HepG2 (cell line): Measurements from ENCODE around the gene ZBTB20. TPM values are rescaled to one million over a fixed set of nuclear protein-coding genes. Genes with fewer than 3 reads are reported as not detected.

ENCODE experiments used
- ATAC-seq: fragments of 200-7000 bp; cut with Tn5 transposase; 3 replicates; pipeline ENCODE4 v1.9.1; 2020; ENCODE audit warnings: mild to moderate bottlenecking, moderate library complexity
- BruUV-seq: library from RNA; stranded (reverse); fragments of 400-500 nt; replicated peaks from 2 replicates; lab custom pipeline; 2021; lab: Mats Ljungman, UMichigan
- CTCF ChIA-PET: fragments of 300-600 bp; formaldehyde crosslinking; extraction: SDS; loops from one replicate; lab custom pipeline; 2021; ENCODE audit warnings: low total read pairs, inconsistent platforms, low intra/inter-chr PET ratio; lab: Yijun Ruan, JAX
- POLR2A ChIA-PET: fragments of 350-600 bp; sonication (Branson Sonifier 250); formaldehyde crosslinking; loops from one replicate; lab custom pipeline; 2020; ENCODE audit warnings: antibody characterized with exemption, inconsistent platforms; lab: Yijun Ruan, JAX
- DNase-seq: peaks from one replicate; pipeline ENCODE4 v3.0.0-alpha.2; 2015; ENCODE audit warnings: low spot score
- FAIRE-seq: peaks from 3 replicates; lab custom pipeline; 2011; peaks lifted over from hg19 to GRCh38; lab: Jason Lieb, UNC
- H2AFZ ChIP-seq: one replicate; pipeline ENCODE4 v1.6.1; 2011; ENCODE audit warnings: low read length, inconsistent platforms
- H3K27ac ChIP-seq: fragments of 300-600 bp; 3 replicates; pipeline ENCODE4 v1.8.0; 2011; ENCODE audit warnings: mixed run types, mild to moderate bottlenecking, mixed read lengths, low read length, inconsistent platforms; ENCODE audit not compliant: insufficient read depth; ENCODE audit errors: extremely low read length
- H3K27me3 ChIP-seq, 2 experiments: fragments of 200-600 bp in 1 of 2; 2 replicates in 1 of 2; 3 replicates in 1 of 2; pipeline versions ENCODE4 v1.6.0 to v1.8.0; 2011; ENCODE audit warnings: low read length in 2 of 2, mild to moderate bottlenecking in 2 of 2, moderate library complexity in 2 of 2, inconsistent platforms in 1 of 2; ENCODE audit not compliant: insufficient read depth in 2 of 2, control insufficient read depth in 1 of 2
- H3K36me3 ChIP-seq, 2 experiments: fragments of 200-600 bp in 1 of 2; replicated peaks in 1 of 2; 2 replicates in 1 of 2; 3 replicates in 1 of 2; pipeline versions ENCODE4 v1.5.1 to v1.8.0; 2011; ENCODE audit warnings: low read length in 2 of 2, inconsistent platforms in 1 of 2; ENCODE audit not compliant: insufficient read depth in 2 of 2, control insufficient read depth in 1 of 2
- H3K4me1 ChIP-seq: 2 replicates; pipeline ENCODE4 v1.5.1; 2012; ENCODE audit warnings: low read length, inconsistent platforms; ENCODE audit not compliant: insufficient read depth
- H3K4me2 ChIP-seq: 2 replicates; pipeline ENCODE4 v1.6.0; 2011; ENCODE audit warnings: low read depth, low read length, inconsistent platforms
- H3K4me3 ChIP-seq, 3 experiments: fragments of 200-600 bp in 1 of 3; sonication (generic), shearing (Covaris generic) in 1 of 3; replicated peaks in 1 of 3; 2 replicates each; pipeline ENCODE4 v1.5.1; 2011 to 2016; ENCODE audit warnings: low read length in 3 of 3, inconsistent platforms in 2 of 3, low read depth in 2 of 3, mild to moderate bottlenecking in 2 of 3, control low read depth in 1 of 3, mixed read lengths in 1 of 3; ENCODE audit not compliant: insufficient read depth in 1 of 3
- H3K79me2 ChIP-seq: one replicate; pipeline ENCODE4 v1.6.1; 2011; ENCODE audit warnings: low read length, inconsistent platforms; ENCODE audit not compliant: insufficient read depth
- H3K9ac ChIP-seq: 2 replicates; pipeline ENCODE4 v1.6.0; 2011; ENCODE audit warnings: mild to moderate bottlenecking, low read depth, low read length, inconsistent platforms; ENCODE audit not compliant: insufficient read depth
- H3K9me3 ChIP-seq: 2 replicates; pipeline ENCODE4 v1.5.1; 2012; ENCODE audit warnings: mild to moderate bottlenecking, low read length
- H4K20me1 ChIP-seq: 2 replicates; pipeline ENCODE4 v1.6.0; 2011; ENCODE audit warnings: inconsistent platforms, mild to moderate bottlenecking, low read length, moderate library complexity; ENCODE audit not compliant: insufficient read depth
- E2F5 ChIP-seq: sonication (generic); formaldehyde crosslinking; conservative IDR thresholded peaks from 2 replicates; pipeline ENCODE4 v1.4.0; 2020; ENCODE audit warnings: missing genetic modification reagents
- ESRRA ChIP-seq: sonication (generic); formaldehyde crosslinking; IDR thresholded peaks from 2 replicates; pipeline ENCODE4 v1.5.1; 2020; ENCODE audit warnings: mild to moderate bottlenecking, low read depth, missing genetic modification reagents
- FOXA3 ChIP-seq: IDR thresholded peaks from 2 replicates; pipeline ENCODE4 v1.6.1; 2016; ENCODE audit warnings: missing genetic modification reagents, missing compliant biosample characterization
- JUN ChIP-seq: sonication (generic); formaldehyde crosslinking; IDR thresholded peaks from 2 replicates; pipeline ENCODE4 v1.4.0; 2020; ENCODE audit warnings: mild to moderate bottlenecking, missing genetic modification reagents
- MYC ChIP-seq: sonication (generic); formaldehyde crosslinking; IDR thresholded peaks from 2 replicates; pipeline ENCODE4 v1.9.0; 2021; ENCODE audit warnings: missing genetic modification reagents, borderline replicate concordance
- NFIC ChIP-seq: IDR thresholded peaks from 2 replicates; pipeline ENCODE4 v1.6.1; 2012; ENCODE audit warnings: mild to moderate bottlenecking, low read length, inconsistent platforms
- RCOR2 ChIP-seq: IDR thresholded peaks from 2 replicates; pipeline ENCODE4 v1.6.1; 2016; ENCODE audit warnings: missing biosample characterization, missing genetic modification reagents
- SATB2 ChIP-seq: sonication (generic); formaldehyde crosslinking; IDR thresholded peaks from 2 replicates; pipeline ENCODE4 v1.5.0; 2020; ENCODE audit warnings: missing genetic modification reagents
- STAT6 ChIP-seq: sonication (generic); formaldehyde crosslinking; IDR thresholded peaks from 2 replicates; pipeline ENCODE4 v1.4.0; 2020; ENCODE audit warnings: missing genetic modification reagents, mild to moderate bottlenecking, borderline replicate concordance
- ZBTB1 ChIP-seq: sonication (generic); formaldehyde crosslinking; IDR thresholded peaks from 2 replicates; pipeline ENCODE4 v1.4.0; 2020; ENCODE audit warnings: missing genetic modification reagents, borderline replicate concordance
- ZNF205 ChIP-seq: IDR thresholded peaks from 2 replicates; pipeline ENCODE4 v1.6.1; 2018; ENCODE audit warnings: missing biosample characterization, missing genetic modification reagents
- WGBS: methylation state at CpG from one replicate; pipeline ENCODE4 v1.1.6; 2017; ENCODE audit warnings: low lambda C conversion rate; 5-methylcytosine and 5-hydroxymethylcytosine counted together
- in situ Hi-C: cut with HindIII; loops from 2 replicates; pipeline ENCODE4 v1.10.0; 2017; ENCODE audit warnings: low pct_unique_long_range_greater_than_20kb; ENCODE audit not compliant: extremely low pct_ligation_motif_present
- intact Hi-C: fragments of 100-400 bp; cut with micrococcal nuclease; formaldehyde crosslinking; loops from one replicate; pipeline ENCODE4 v1.10.0; 2022; ENCODE audit not compliant: unreplicated experiment
- polyA plus RNA-seq, 8 experiments: library from polyadenylated mRNA; depleted of rRNA in 3 of 8; stranded (reverse) in 7 of 8; unstranded in 1 of 8; fragments of >200 nt; fragmentation: Illumina TruSeq in 4 of 8; extraction: Trizol in 4 of 8; gene quantifications; 2 replicates each; pipeline versions ENCODE4 v1.2.1 to v1.2.3, GENCODE V29; 2011 to 2016; ENCODE audit warnings: low read depth in 4 of 8, missing spikeins in 1 of 8, mixed read lengths in 1 of 8; ENCODE audit not compliant: insufficient read depth in 1 of 8
- total RNA-seq, 5 experiments: library from RNA; depleted of rRNA; stranded (reverse); fragments of >200 nt; fragmentation: Illumina TruSeq; extraction: Trizol; gene quantifications; 2 replicates each; pipeline ENCODE4 v1.2.3, GENCODE V29; 2016; ENCODE audit warnings: low read depth in 1 of 5

ZBTB20 gene
- total and polyA plus RNA-seq, 2 of the 13 experiments (the other 11 are each of a cell fraction or from before 2014, with no cell fraction given): 1.9 to 8.8 TPM

- no TSS peak for BruUV-seq
- ChIA-PET CTCF (no interaction called here), POLR2A (no interaction called here)
- Histone ChIP-seq H3K27ac (no peak overlapping the region), H3K27me3 (no peaks in the 10 kb centered on the region), H3K9me3 (no peaks in the 10 kb centered on the region), H3K36me3 (no peaks in the 10 kb centered on the region), H2AFZ (no peak overlapping the region), H4K20me1 (no peaks in the 10 kb centered on the region)
- DNase-seq (no peak), ATAC-seq (no peak), FAIRE-seq (no peak)
- in situ Hi-C loops (no loop called here), intact Hi-C loops (no loop called here)
- whole genome bisulfite sequencing: 58% methylated on average over 3 of the region's 3 CpGs
- TF ChIP-seq STAT6 (CRISPR knock-in tag) (no peak), ZBTB1 (CRISPR knock-in tag) (no peak), SATB2 (no peak), RCOR2 (CRISPR knock-in tag) (no peak), NFIC (no peak), E2F5 (CRISPR knock-in tag) (no peak), JUN (CRISPR knock-in tag) (no peak), ZNF205 (CRISPR knock-in tag) (no peak), MYC (CRISPR knock-in tag) (no peak), FOXA3 (CRISPR knock-in tag) (no peak), ESRRA (CRISPR knock-in tag) (no peak)
- TF ChIP-seq, all 625 proteins: peak for 0
- Histone ChIP-seq H3K4me3 (no peak overlapping the region), H3K9ac (no peak overlapping the region), H3K79me2 (no peaks in the 10 kb centered on the region), H3K4me1 (peaks cover 19% of the 10 kb centered on the region), H3K4me2 (no peak overlapping the region)
Measured at GRCh38 chr3:114887806-114888205, 259.3 kb downstream of the ZBTB20 start.
